ENCODE results near the gene CLPX.

- TF ChIP-seq, protein P1, sequence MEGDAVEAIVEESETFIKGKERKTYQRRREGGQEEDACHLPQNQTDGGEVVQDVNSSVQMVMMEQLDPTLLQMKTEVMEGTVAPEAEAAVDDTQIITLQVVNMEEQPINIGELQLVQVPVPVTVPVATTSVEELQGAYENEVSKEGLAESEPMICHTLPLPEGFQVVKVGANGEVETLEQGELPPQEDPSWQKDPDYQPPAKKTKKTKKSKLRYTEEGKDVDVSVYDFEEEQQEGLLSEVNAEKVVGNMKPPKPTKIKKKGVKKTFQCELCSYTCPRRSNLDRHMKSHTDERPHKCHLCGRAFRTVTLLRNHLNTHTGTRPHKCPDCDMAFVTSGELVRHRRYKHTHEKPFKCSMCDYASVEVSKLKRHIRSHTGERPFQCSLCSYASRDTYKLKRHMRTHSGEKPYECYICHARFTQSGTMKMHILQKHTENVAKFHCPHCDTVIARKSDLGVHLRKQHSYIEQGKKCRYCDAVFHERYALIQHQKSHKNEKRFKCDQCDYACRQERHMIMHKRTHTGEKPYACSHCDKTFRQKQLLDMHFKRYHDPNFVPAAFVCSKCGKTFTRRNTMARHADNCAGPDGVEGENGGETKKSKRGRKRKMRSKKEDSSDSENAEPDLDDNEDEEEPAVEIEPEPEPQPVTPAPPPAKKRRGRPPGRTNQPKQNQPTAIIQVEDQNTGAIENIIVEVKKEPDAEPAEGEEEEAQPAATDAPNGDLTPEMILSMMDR (conservative IDR thresholded peaks at IDR 0.05; ENCODE audit: low read depth, low read length) = no peak
- TF ChIP-seq EZH2 (IDR thresholded peaks at IDR 0.05; ENCODE audit: low read length, unreplicated experiment) = no peak
- no peak for TF ChIP-seq EZH2phosphoT487 (IDR thresholded peaks at IDR 0.05; ENCODE audit: borderline replicate concordance, low read length)
These were observed 21.6 kb upstream of the CLPX start for GRCh38 chr15:65206750-65207149.

Measured in PC-3 (cell line).